K562 (cell line): Measurements from ENCODE around the gene SELENOW. TPM values are rescaled to one million over a fixed set of nuclear protein-coding genes. Genes with fewer than 3 reads are reported as not detected.

Experiments
- ARHGAP35 ChIP-seq: fragments of 450-650 bp; IDR thresholded peaks from 2 replicates; pipeline ENCODE4 v1.6.1; 2018; ENCODE audit not compliant: partially characterized antibody
- ATF7 ChIP-seq: fragments of 450-650 bp; IDR thresholded peaks from 2 replicates; pipeline ENCODE4 v1.7.1; 2014; ENCODE audit warnings: mild to moderate bottlenecking, moderate library complexity
- CXXC5 ChIP-seq: fragments of 250-450 bp; sonication (Bioruptor Pico); IDR thresholded peaks from 2 replicates; pipeline ENCODE4 v1.8.0; 2022; ENCODE audit warnings: inconsistent platforms, mild to moderate bottlenecking, moderate library complexity
- E2F4 ChIP-seq: sonication (generic); formaldehyde crosslinking; IDR thresholded peaks from 2 replicates; pipeline ENCODE4 v1.8.0; 2022; ENCODE audit warnings: mild to moderate bottlenecking, low read depth, missing genetic modification reagents
- ETV5 ChIP-seq: sonication (generic); formaldehyde crosslinking; IDR thresholded peaks from 2 replicates; pipeline ENCODE4 v1.4.0; 2020; ENCODE audit warnings: low read depth, mild to moderate bottlenecking, missing genetic modification reagents
- GATAD2A ChIP-seq: fragments of 450-650 bp; IDR thresholded peaks from 2 replicates; pipeline ENCODE4 v1.6.1; 2017
- GTF2B ChIP-seq: IDR thresholded peaks from 2 replicates; pipeline ENCODE4 v1.6.1; 2011; ENCODE audit not compliant: insufficient read length; ENCODE audit errors: extremely low read depth
- MAZ ChIP-seq, 2 experiments: fragments of 450-650 bp in 1 of 2; sonication (generic) in 1 of 2; formaldehyde crosslinking; IDR thresholded peaks in 1 of 2; conservative IDR thresholded peaks in 1 of 2; 2 replicates each; pipeline versions ENCODE4 v1.4.0 to v1.5.0; 2020; ENCODE audit warnings: mild to moderate bottlenecking in 1 of 2, missing genetic modification reagents in 1 of 2
- MECOM ChIP-seq: fragments of 250-450 bp; sonication (Bioruptor Pico); IDR thresholded peaks from 2 replicates; pipeline ENCODE4 v1.8.0; 2022; ENCODE audit warnings: inconsistent platforms
- MXI1 ChIP-seq: IDR thresholded peaks from 2 replicates; pipeline ENCODE4 v1.6.1; 2011; ENCODE audit warnings: low read depth, mild to moderate bottlenecking, improper control_type of control experiment, low read length
- MYNN ChIP-seq, 2 experiments: sonication (generic); formaldehyde crosslinking in 1 of 2; IDR thresholded peaks; 2 replicates each; pipeline versions ENCODE4 v1.5.0 to v1.6.1; 2016 to 2020; ENCODE audit warnings: antibody characterized with exemption in 1 of 2, missing genetic modification reagents in 1 of 2
- NONO ChIP-seq, 2 experiments: fragments of 200-400 bp in 1 of 2; fragments of 450-650 bp in 1 of 2; formaldehyde crosslinking in 1 of 2; IDR thresholded peaks; 2 replicates each; pipeline ENCODE4 v1.6.1; 2017; ENCODE audit warnings: low read depth in 2 of 2, mild to moderate bottlenecking in 2 of 2, moderate library complexity in 2 of 2, low read length in 1 of 2
- PHB ChIP-seq: fragments of 250-450 bp; sonication (Bioruptor Pico); IDR thresholded peaks from 2 replicates; pipeline ENCODE4 v1.5.0; 2021
- RB1 ChIP-seq: fragments of 450-650 bp; IDR thresholded peaks from 2 replicates; pipeline ENCODE4 v1.6.1; 2017; ENCODE audit warnings: low read depth, mild to moderate bottlenecking
- TFAP4 ChIP-seq: sonication (generic); formaldehyde crosslinking; IDR thresholded peaks from 2 replicates; pipeline ENCODE4 v1.8.0; 2022; ENCODE audit warnings: missing genetic modification reagents, mild to moderate bottlenecking, moderate library complexity, borderline replicate concordance
- ZEB2 ChIP-seq: fragments of 450-650 bp; IDR thresholded peaks from 2 replicates; pipeline ENCODE4 v1.6.1; 2016
- ZNF23 ChIP-seq: fragments of 250-450 bp; sonication (Bioruptor Pico); IDR thresholded peaks from 2 replicates; pipeline ENCODE4 v1.4.0; 2020; ENCODE audit warnings: mild to moderate bottlenecking
- ZNF561 ChIP-seq: fragments of 450-650 bp; formaldehyde crosslinking; conservative IDR thresholded peaks from 2 replicates; pipeline ENCODE4 v1.4.0; 2020; ENCODE audit warnings: mild to moderate bottlenecking, moderate library complexity
- ZNF75A ChIP-seq: fragments of 450-650 bp; formaldehyde crosslinking; IDR thresholded peaks from 2 replicates; pipeline ENCODE4 v1.4.0; 2020; ENCODE audit warnings: mild to moderate bottlenecking
- polyA plus RNA-seq, 8 experiments: library from polyadenylated mRNA; depleted of rRNA in 4 of 8; stranded (reverse) in 5 of 8; unstranded in 3 of 8; fragments of >200 nt; fragmentation: Nextera tagmentation in 2 of 8; fragmentation: Illumina TruSeq in 1 of 8; extraction: Ambion mirVana in 2 of 8; extraction: Trizol in 1 of 8; gene quantifications; 2 replicates each; pipeline versions ENCODE4 v1.2.1 to v1.2.3, GENCODE V29; 2011 to 2014; ENCODE audit warnings: inconsistent platforms in 1 of 8, missing spikeins in 1 of 8
- total RNA-seq, 7 experiments: library from RNA; depleted of rRNA in 6 of 7; stranded (reverse); fragments of >200 nt in 6 of 7; fragmentation: Illumina TruSeq in 2 of 7; extraction: Trizol in 2 of 7; gene quantifications; 2 replicates each; pipeline versions ENCODE4 v1.2.1 to v1.2.3, GENCODE V29; 2011 to 2021; ENCODE audit warnings: low replicate concordance in 1 of 7
- TF ChIP-seq, protein P1 (sequence below): fragments of 250-450 bp; sonication (Bioruptor Pico); IDR thresholded peaks from 2 replicates; pipeline ENCODE4 v1.4.0; 2020

SELENOW gene
- total and polyA plus RNA-seq, 9 of the 15 experiments (the other 6 are each of a cell fraction or from before 2014, with no cell fraction given): 91.9 to 279 (median 156) TPM

DNA sequence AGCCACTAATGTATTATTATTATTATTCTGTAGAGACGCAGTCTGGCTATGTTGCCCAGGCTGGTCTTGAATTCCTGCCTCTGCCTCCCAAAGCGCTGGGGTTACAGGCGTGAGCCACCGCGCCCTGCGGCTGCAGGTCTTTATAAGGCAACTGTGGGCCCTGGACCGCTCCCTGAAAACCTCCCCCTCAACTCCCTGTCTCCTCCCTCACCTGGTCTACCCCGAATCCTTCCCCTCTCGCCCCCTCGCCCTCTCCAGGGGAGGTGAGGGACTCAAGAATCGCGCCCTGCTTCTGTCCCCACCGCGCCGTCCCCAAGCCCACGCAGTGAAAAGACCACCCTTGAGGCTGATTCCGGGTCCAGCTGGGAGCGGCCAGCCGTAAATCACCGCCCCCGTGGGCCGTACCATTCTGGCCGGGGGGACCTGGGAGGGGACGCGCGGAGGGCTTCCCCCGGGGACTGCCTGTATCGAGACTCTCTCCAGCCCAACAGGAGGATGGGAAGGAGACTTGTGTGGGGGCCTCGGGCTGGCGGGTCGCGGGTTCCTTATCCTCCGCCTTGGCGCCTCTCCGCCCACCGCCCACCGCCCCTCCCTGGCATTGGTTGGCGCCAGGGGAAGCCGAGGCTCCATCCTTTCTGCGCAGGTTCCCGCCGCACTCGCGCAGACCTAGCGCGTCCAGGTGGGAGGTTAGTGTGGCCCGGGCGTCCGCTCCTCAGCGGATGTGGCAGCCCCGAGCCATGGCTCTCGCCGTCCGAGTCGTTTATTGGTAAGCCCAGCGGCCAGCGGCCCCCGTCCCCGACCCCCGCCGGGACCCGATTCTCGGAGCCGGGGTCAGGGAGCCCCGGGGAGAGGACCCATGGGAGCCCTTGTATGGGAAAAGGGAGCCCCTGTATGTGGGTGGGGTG is at the start of gene SELENOW (continued):
- no peak for TF ChIP-seq ZNF75A
- no peak for TF ChIP-seq MYNN (IDR thresholded peaks at IDR 0.05)
- TF ChIP-seq MYNN (CRISPR knock-in tag; IDR thresholded peaks at IDR 0.05): no peak
- peak; percentile 84 for TF ChIP-seq CXXC5 (CRISPR knock-in tag)
- 0 out of 2 replicates have a peak, but pooled peaks have one; percentile 16 for TF ChIP-seq MXI1
- peak; percentile 93 for TF ChIP-seq GATAD2A
- TF ChIP-seq ATF7: peak; percentile 100
- TF ChIP-seq PHB (CRISPR knock-in tag): no peak
- no peak for TF ChIP-seq MECOM (CRISPR knock-in tag)
- peak; percentile 66 to 93; a peak in 3 of 4 replicates for TF ChIP-seq MAZ (CRISPR knock-in tag; conservative IDR thresholded peaks at IDR 0.05 in 1 of 2, IDR thresholded peaks at IDR 0.05 in 1 of 2)
- TF ChIP-seq ZNF561 (CRISPR knock-in tag): no peak
- TF ChIP-seq ZNF23 (CRISPR knock-in tag): no peak
- TF ChIP-seq ETV5 (CRISPR knock-in tag): no peak
- TF ChIP-seq, protein P1, sequence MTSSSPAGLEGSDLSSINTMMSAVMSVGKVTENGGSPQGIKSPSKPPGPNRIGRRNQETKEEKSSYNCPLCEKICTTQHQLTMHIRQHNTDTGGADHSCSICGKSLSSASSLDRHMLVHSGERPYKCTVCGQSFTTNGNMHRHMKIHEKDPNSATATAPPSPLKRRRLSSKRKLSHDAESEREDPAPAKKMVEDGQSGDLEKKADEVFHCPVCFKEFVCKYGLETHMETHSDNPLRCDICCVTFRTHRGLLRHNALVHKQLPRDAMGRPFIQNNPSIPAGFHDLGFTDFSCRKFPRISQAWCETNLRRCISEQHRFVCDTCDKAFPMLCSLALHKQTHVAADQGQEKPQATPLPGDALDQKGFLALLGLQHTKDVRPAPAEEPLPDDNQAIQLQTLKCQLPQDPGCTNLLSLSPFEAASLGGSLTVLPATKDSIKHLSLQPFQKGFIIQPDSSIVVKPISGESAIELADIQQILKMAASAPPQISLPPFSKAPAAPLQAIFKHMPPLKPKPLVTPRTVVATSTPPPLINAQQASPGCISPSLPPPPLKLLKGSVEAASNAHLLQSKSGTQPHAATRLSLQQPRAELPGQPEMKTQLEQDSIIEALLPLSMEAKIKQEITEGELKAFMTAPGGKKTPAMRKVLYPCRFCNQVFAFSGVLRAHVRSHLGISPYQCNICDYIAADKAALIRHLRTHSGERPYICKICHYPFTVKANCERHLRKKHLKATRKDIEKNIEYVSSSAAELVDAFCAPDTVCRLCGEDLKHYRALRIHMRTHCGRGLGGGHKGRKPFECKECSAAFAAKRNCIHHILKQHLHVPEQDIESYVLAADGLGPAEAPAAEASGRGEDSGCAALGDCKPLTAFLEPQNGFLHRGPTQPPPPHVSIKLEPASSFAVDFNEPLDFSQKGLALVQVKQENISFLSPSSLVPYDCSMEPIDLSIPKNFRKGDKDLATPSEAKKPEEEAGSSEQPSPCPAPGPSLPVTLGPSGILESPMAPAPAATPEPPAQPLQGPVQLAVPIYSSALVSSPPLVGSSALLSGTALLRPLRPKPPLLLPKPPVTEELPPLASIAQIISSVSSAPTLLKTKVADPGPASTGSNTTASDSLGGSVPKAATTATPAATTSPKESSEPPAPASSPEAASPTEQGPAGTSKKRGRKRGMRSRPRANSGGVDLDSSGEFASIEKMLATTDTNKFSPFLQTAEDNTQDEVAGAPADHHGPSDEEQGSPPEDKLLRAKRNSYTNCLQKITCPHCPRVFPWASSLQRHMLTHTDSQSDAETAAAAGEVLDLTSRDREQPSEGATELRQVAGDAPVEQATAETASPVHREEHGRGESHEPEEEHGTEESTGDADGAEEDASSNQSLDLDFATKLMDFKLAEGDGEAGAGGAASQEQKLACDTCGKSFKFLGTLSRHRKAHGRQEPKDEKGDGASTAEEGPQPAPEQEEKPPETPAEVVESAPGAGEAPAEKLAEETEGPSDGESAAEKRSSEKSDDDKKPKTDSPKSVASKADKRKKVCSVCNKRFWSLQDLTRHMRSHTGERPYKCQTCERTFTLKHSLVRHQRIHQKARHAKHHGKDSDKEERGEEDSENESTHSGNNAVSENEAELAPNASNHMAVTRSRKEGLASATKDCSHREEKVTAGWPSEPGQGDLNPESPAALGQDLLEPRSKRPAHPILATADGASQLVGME (CRISPR knock-in tag): peak; percentile 96
- TF ChIP-seq ARHGAP35: no peak
- TF ChIP-seq ZEB2: peak; percentile 79
- peak; percentile 99 for TF ChIP-seq TFAP4 (CRISPR knock-in tag)
- TF ChIP-seq NONO (IDR thresholded peaks at IDR 0.05; ENCODE audit: low read depth in 2 of 2, low read length in 1 of 2): peak; percentile 70 to 100; a peak in 3 of 4 replicates
- peak; percentile 87 for TF ChIP-seq RB1
- TF ChIP-seq GTF2B: no peak
- no peak for TF ChIP-seq E2F4 (CRISPR knock-in tag)
